Ishikawa (cell line): ENCODE data around the gene ECI2.

Source experiments
- CEBPB ChIP-seq: IDR thresholded peaks from 2 replicates; pipeline ENCODE4 v1.6.1; 2012
- CREB1 ChIP-seq: IDR thresholded peaks from 2 replicates; pipeline ENCODE4 v1.6.1; 2012; ENCODE audit warnings: low read depth
- EGR1 ChIP-seq: IDR thresholded peaks from 2 replicates; pipeline ENCODE4 v1.6.1; 2012
- EP300 ChIP-seq: IDR thresholded peaks from 2 replicates; pipeline ENCODE4 v1.6.1; 2012; ENCODE audit warnings: borderline replicate concordance
- FOXM1 ChIP-seq: IDR thresholded peaks from 2 replicates; pipeline ENCODE4 v1.6.1; 2012; ENCODE audit warnings: low read depth, borderline replicate concordance
- MAX ChIP-seq: IDR thresholded peaks from 2 replicates; pipeline ENCODE4 v1.6.1; 2012
- NFIC ChIP-seq: IDR thresholded peaks from 2 replicates; pipeline ENCODE4 v1.6.1; 2012
- RAD21 ChIP-seq: IDR thresholded peaks from 2 replicates; pipeline ENCODE4 v1.6.1; 2012; ENCODE audit warnings: low read depth
- REST ChIP-seq: IDR thresholded peaks from 2 replicates; pipeline ENCODE4 v1.6.1; 2012; ENCODE audit warnings: low read depth, mild to moderate bottlenecking
- TAF1 ChIP-seq: IDR thresholded peaks from 2 replicates; pipeline ENCODE4 v1.6.1; 2012; ENCODE audit warnings: low read depth, mild to moderate bottlenecking
- TCF12 ChIP-seq: IDR thresholded peaks from 2 replicates; pipeline ENCODE4 v1.6.1; 2012; ENCODE audit warnings: low read depth
- TEAD4 ChIP-seq: IDR thresholded peaks from 2 replicates; pipeline ENCODE4 v1.6.1; 2012
- USF1 ChIP-seq: IDR thresholded peaks from 2 replicates; pipeline ENCODE4 v1.6.1; 2012
- YY1 ChIP-seq: IDR thresholded peaks from 2 replicates; pipeline ENCODE4 v1.6.1; 2012; ENCODE audit warnings: low read depth
- ZBTB7A ChIP-seq: IDR thresholded peaks from 2 replicates; pipeline ENCODE4 v1.6.1; 2012; ENCODE audit warnings: low read depth

ECI2 gene

GRCh38 chr6:4125933-4126864 lies 9.2 kb downstream of the ECI2 start:
- TF ChIP-seq REST = no peak
- TF ChIP-seq TEAD4 = no peak
- no peak for TF ChIP-seq NFIC

- TF ChIP-seq USF1 = no peak
- no peak for TF ChIP-seq CREB1
- no peak for TF ChIP-seq TAF1
- TF ChIP-seq YY1 = no peak
- TF ChIP-seq TCF12 = no peak
These were observed 9.9 kb downstream of the ECI2 start for GRCh38 chr6:4125500-4125899.

GRCh38 chr6:4124351-4124750 lies 11.0 kb downstream of the ECI2 start:
- TF ChIP-seq EP300 = no peak
- no peak for TF ChIP-seq CEBPB
- no peak for TF ChIP-seq FOXM1
- no peak for TF ChIP-seq ZBTB7A
- TF ChIP-seq EGR1 = no peak

- TF ChIP-seq TAF1 (no peak), FOXM1 (no peak), MAX (no peak), NFIC (no peak), USF1 (no peak), EGR1 (no peak), CEBPB (no peak), EP300 (no peak), ZBTB7A (no peak), TCF12 (no peak), CREB1 (no peak)
These were observed 19.6 kb downstream of the ECI2 start for GRCh38 chr6:4115741-4116140.

- TF ChIP-seq EGR1 (no peak), NFIC (no peak), TAF1 (no peak), RAD21 (no peak), ZBTB7A (no peak), TEAD4 (no peak), REST (no peak), TCF12 (no peak), FOXM1 (no peak), EP300 (no peak), USF1 (no peak), MAX (no peak), CEBPB (no peak), YY1 (no peak), CREB1 (no peak)
These were observed 21.3 kb downstream of the ECI2 start for GRCh38 chr6:4114123-4114522.

- TF ChIP-seq CREB1 (no peak), FOXM1 (no peak), REST (no peak), RAD21 (no peak), CEBPB (no peak)
These were observed 21.7 kb downstream of the ECI2 start for GRCh38 chr6:4113649-4114048.
